T-helper 2 cell treated with Interferon-gamma antibody and Interleukin-4, amounts not matched to agents 5 μg/mL and 100 μg/mL, for 36 hours (primary cell): ENCODE measurements around the gene PLCXD1.
"Not testable (repeated sequence)": the region's sequence is repeated elsewhere in the genome, so short reads cannot be mapped to it uniquely, and the experiment has no call there.

Experiments
- DNase-seq: peaks from one replicate; pipeline ENCODE4 v3.0.0; 2021; ENCODE audit warnings: low spot score
- H3K27ac Mint-ChIP-seq: one replicate; pipeline ENCODE4 v1.8.0; 2021; ENCODE audit warnings: mild to moderate bottlenecking, mixed read lengths
- H3K27me3 Mint-ChIP-seq: one replicate; pipeline ENCODE4 v1.8.0; 2021; ENCODE audit warnings: low read depth, mixed read lengths
- H3K36me3 Mint-ChIP-seq: one replicate; pipeline ENCODE4 v1.8.0; 2021; ENCODE audit warnings: low read depth, mixed read lengths
- H3K4me1 Mint-ChIP-seq: one replicate; pipeline ENCODE4 v1.8.0; 2021; ENCODE audit warnings: low read depth, mixed read lengths
- H3K4me3 Mint-ChIP-seq: one replicate; pipeline ENCODE4 v1.8.0; 2022; ENCODE audit warnings: mild to moderate bottlenecking, moderate library complexity, mixed read lengths
- H3K9me3 Mint-ChIP-seq: one replicate; pipeline ENCODE4 v1.8.0; 2021; ENCODE audit warnings: mixed read lengths

PLCXD1 gene

GRCh38 chrX:324664-325063 is 43.5 kb downstream of the PLCXD1 start:
- not testable (repeated sequence) for DNase-seq, H3K27me3 Mint-ChIP-seq, H3K4me3 Mint-ChIP-seq, H3K36me3 Mint-ChIP-seq, H3K27ac Mint-ChIP-seq, H3K9me3 Mint-ChIP-seq
- peaks cover 17% of the 10 kb centered on the region for H3K4me1 Mint-ChIP-seq

- no peak for DNase-seq
- H3K36me3 Mint-ChIP-seq, result no peaks in the 10 kb centered on the region
- peaks cover 9% of the 10 kb centered on the region for H3K4me1 Mint-ChIP-seq
- no peak overlapping the region for H3K4me3 Mint-ChIP-seq
- H3K27ac Mint-ChIP-seq, result no peak overlapping the region
- no peaks in the 10 kb centered on the region for H3K27me3 Mint-ChIP-seq
- H3K9me3 Mint-ChIP-seq, result no peaks in the 10 kb centered on the region
Measured at GRCh38 chrX:327660-328126, 46.5 kb downstream of the PLCXD1 start.

DNA sequence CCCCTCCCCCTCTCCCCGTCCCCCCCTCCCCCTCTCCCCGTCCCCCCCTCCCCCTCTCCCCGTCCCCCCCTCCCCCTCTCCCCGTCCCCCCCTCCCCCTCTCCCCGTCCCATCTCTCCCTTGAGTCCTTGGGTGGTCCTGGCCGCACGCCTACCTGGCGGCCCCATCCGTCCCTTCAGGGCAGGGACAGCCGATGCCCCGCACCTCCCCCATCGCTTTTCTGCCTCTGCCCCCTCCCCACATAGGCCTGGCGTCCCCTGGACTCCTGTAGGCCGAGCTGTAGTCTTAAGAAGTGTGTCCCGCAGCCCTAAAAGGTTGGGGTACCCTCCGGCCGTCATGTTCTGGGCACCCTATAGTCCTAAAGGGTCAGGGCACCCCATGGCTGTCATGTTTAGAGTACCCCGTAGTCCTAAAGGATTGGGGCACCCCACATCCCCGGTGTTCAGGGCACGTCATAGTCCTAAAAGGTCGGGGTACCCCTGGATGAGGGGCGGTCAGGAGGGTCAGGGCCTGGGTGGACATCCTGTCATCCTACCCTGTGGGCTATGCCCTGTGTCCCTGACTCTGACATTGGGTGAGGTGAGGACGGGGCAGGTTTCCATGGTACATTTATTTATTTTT is 48.2 kb downstream of the PLCXD1 start:
- no peaks in the 10 kb centered on the region for H3K36me3 Mint-ChIP-seq
- no peak overlapping the region for H3K27ac Mint-ChIP-seq
- H3K4me1 Mint-ChIP-seq, result peaks cover 3% of the 10 kb centered on the region
- H3K27me3 Mint-ChIP-seq, result no peaks in the 10 kb centered on the region
- no peak overlapping the region for H3K4me3 Mint-ChIP-seq
- no peak for DNase-seq
- no peaks in the 10 kb centered on the region for H3K9me3 Mint-ChIP-seq

DNA sequence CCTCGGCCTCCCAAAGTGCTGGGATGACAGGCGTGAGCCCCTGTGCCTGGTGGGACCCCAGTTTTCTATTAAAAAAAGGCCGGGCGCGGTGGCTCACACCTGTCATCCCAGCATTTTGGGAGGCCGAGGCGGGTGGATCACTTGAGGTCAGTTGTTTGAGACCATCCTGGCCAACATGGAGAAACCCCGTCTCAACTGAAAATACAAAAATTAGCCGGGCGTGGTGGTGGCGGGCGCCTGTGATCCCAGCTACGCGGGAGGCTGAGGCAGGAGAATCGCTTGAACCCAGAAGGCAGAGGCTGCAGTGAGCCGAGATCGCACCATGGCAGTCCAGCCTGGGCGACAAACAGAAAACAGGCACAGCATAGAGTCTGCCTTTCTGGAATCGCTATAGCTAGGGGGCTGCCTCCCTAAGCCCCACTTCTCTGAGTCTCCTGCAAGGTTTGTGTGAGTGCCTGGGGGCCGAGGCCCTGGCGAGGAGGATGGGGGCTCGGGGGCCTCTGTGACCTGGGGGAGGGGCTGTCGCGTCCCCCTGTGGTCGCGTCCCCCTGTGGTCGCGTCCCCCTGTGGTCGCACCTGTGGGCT is 49.1 kb downstream of the PLCXD1 start:
- H3K27ac Mint-ChIP-seq, H3K36me3 Mint-ChIP-seq, H3K27me3 Mint-ChIP-seq, H3K9me3 Mint-ChIP-seq, DNase-seq, H3K4me1 Mint-ChIP-seq, H3K4me3 Mint-ChIP-seq: not testable (repeated sequence)

- DNase-seq, result no peak
- H3K4me1 Mint-ChIP-seq, result no peaks in the 10 kb centered on the region
- no peaks in the 10 kb centered on the region for H3K36me3 Mint-ChIP-seq
- no peak overlapping the region for H3K4me3 Mint-ChIP-seq
- no peak overlapping the region for H3K27ac Mint-ChIP-seq
- no peaks in the 10 kb centered on the region for H3K27me3 Mint-ChIP-seq
- H3K9me3 Mint-ChIP-seq, result no peaks in the 10 kb centered on the region
Measured at GRCh38 chrX:330726-331150, 49.6 kb downstream of the PLCXD1 start.

DNA sequence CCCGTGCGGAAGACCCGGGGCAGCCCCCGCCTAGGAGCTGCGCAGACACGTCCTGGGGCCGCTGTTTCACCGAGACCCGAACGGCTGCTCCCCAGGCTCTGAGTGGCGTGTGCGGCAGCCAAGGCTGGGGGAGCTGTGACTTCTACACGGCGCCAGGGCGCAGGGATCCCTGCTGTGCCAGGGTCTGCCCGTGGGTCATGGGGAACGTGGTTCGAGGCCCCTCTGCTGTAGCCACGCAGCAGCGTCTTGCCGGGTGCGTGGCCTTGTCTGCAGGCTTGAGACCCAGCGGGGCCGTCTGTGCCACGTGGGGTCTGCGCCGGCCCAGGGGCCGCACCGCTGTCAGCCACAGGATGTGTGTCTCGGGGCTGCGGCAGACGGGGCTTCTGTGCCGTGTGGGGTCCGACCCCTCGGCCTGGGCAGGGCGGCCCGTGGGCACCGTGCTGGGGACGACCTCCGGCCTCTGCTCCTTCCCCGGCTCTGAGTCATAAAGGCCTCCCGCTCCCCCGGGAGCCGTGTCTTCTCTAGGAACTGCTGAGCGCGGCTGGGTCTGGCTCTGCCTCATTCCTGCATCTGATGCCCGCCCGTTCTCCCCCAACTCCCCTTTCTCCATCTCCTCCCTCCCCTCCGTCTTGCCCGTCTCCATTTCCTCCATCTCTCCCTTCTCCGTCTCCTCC is 50.1 kb downstream of the PLCXD1 start:
- H3K27ac Mint-ChIP-seq, result no peak overlapping the region
- H3K4me3 Mint-ChIP-seq, result no peak overlapping the region

DNA sequence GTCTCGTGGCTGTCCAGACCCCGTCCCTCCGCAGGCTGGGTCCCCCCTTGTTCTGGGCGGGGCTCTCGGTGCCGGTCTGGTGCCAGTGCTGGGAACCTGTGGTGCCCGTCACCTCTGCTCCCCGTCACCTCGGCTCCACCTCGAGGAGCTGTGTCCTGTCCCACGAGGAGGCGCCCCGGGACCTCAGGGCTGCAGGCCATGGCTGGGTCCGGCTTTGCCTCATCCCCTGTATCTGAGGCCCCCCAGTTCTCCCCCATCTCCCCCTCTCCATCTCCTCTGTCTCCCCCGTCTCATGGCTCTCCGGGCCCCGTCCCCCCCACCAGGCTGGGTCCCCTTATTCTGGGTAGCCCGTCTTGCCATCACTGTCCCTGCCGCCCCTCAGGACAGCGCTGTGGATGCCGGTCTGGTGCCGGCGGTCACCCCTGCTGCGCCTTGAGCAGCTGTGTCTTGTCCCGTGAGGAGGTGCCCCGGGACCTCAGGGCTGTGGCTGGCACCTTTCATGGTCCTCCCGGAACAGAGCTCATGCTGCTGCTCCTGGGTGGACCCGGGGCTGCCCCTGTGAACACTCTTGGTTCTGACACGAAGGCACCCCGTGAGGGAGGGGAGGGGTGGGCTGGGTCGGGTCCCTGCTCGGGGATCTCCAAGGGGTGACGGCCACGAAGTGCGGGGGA is 50.8 kb downstream of the PLCXD1 start:
- no peaks in the 10 kb centered on the region for H3K4me1 Mint-ChIP-seq
- H3K4me3 Mint-ChIP-seq, result no peak overlapping the region
- H3K27me3 Mint-ChIP-seq, result no peaks in the 10 kb centered on the region
- H3K36me3 Mint-ChIP-seq, result peaks cover 7% of the 10 kb centered on the region
- H3K9me3 Mint-ChIP-seq, result no peaks in the 10 kb centered on the region
- DNase-seq, result no peak
- no peak overlapping the region for H3K27ac Mint-ChIP-seq

More for the DNA sequence above, 50.1 kb downstream of the PLCXD1 start:
- Mint-ChIP-seq H3K36me3 (peaks cover 3% of the 10 kb centered on the region), H3K9me3 (no peaks in the 10 kb centered on the region), H3K27me3 (no peaks in the 10 kb centered on the region), H3K4me1 (no peaks in the 10 kb centered on the region)
- no peak for DNase-seq

GRCh38 chrX:332496-332860 is 51.3 kb downstream of the PLCXD1 start:
- no peaks in the 10 kb centered on the region for H3K4me1 Mint-ChIP-seq
- no peak overlapping the region for H3K27ac Mint-ChIP-seq
- H3K36me3 Mint-ChIP-seq, result peaks cover 11% of the 10 kb centered on the region
- H3K9me3 Mint-ChIP-seq, result no peaks in the 10 kb centered on the region
- H3K4me3 Mint-ChIP-seq, result no peak overlapping the region
- no peak for DNase-seq
- H3K27me3 Mint-ChIP-seq, result no peaks in the 10 kb centered on the region

GRCh38 chrX:332916-333610 is 51.9 kb downstream of the PLCXD1 start:
- no peaks in the 10 kb centered on the region for H3K27me3 Mint-ChIP-seq
- peaks cover 17% of the 10 kb centered on the region for H3K36me3 Mint-ChIP-seq
- H3K4me3 Mint-ChIP-seq, result no peak overlapping the region
- H3K4me1 Mint-ChIP-seq, result no peaks in the 10 kb centered on the region
- H3K9me3 Mint-ChIP-seq, result no peaks in the 10 kb centered on the region
- DNase-seq, result no peak
- no peak overlapping the region for H3K27ac Mint-ChIP-seq

GRCh38 chrX:333611-334311 is 52.6 kb downstream of the PLCXD1 start:
- H3K9me3 Mint-ChIP-seq, result no peaks in the 10 kb centered on the region
- H3K27ac Mint-ChIP-seq, result no peak overlapping the region
- no peak for DNase-seq
- H3K36me3 Mint-ChIP-seq, result peaks cover 23% of the 10 kb centered on the region
- H3K4me1 Mint-ChIP-seq, result no peaks in the 10 kb centered on the region
- H3K27me3 Mint-ChIP-seq, result no peaks in the 10 kb centered on the region
- no peak overlapping the region for H3K4me3 Mint-ChIP-seq

GRCh38 chrX:334331-334891 is 53.2 kb downstream of the PLCXD1 start:
- Mint-ChIP-seq H3K27ac (no peak overlapping the region), H3K36me3 (peaks cover 25% of the 10 kb centered on the region), H3K4me3 (no peak overlapping the region), H3K4me1 (no peaks in the 10 kb centered on the region), H3K9me3 (no peaks in the 10 kb centered on the region), H3K27me3 (no peaks in the 10 kb centered on the region)
- DNase-seq, result no peak

DNA sequence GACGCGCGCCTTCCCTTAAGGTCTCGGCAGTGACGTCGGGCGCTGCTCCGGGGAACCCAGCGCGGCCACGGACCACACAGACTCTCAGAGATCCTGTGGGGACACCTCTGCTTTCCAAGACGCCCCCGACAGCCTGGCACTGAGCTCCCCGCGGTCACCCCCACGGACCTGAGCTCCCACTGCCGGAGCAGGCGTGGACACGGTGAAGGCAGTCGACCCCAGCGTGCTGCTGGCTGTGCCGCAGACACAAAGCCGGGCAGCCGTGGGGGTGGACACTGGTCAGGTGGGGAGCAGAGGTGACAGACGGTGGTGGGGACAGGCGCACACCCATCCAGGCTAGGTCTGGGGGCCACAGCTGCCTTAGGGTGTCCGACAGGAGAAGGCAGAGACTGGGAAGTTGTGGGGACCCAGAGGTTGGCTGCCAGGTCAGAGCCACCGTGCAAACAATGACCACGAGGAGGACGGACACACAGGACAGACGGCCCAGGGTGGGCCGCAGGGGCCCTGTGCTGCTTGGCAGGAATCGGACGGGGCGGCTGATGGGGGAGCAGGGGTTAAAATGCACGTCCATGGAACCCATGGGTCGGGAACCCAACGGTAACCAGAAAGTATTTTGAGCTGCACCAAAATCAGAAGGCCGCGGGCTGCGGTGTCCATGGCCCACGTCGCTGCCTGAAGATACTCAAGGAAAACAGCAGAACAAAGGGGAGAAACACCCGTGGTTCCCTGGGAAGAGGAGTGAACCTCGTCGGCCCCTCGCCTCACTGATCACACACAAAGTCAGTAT is 54.0 kb downstream of the PLCXD1 start:
- Mint-ChIP-seq H3K36me3 (peaks cover 25% of the 10 kb centered on the region), H3K4me3 (no peak overlapping the region), H3K27me3 (no peaks in the 10 kb centered on the region), H3K27ac (no peak overlapping the region), H3K4me1 (no peaks in the 10 kb centered on the region), H3K9me3 (no peaks in the 10 kb centered on the region)
- DNase-seq, result no peak
